Caco-2 (cell line): ENCODE measurements around the gene PCSK5. TPM values are rescaled to one million over a fixed set of nuclear protein-coding genes. Genes with fewer than 3 reads are reported as not detected.

Source experiments
- BruUV-seq: library from RNA; stranded (reverse); fragments of 400-500 nt; replicated peaks from 2 replicates; lab custom pipeline; 2021; lab: Mats Ljungman, UMichigan
- CTCF ChIA-PET: fragments of 300-600 bp; sonication (Branson Sonifier 250); formaldehyde crosslinking; loops from one replicate; lab custom pipeline; 2022; ENCODE audit warnings: antibody characterized with exemption; lab: Charles Lee
- POLR2A ChIA-PET: fragments of 300-600 bp; sonication (Branson Sonifier 250); formaldehyde crosslinking; loops from one replicate; lab custom pipeline; 2022; ENCODE audit warnings: antibody characterized with exemption; lab: Charles Lee
- DNase-seq, 2 experiments: peaks; one replicate each; pipeline versions ENCODE4 v3.0.0 to v3.0.0-alpha.2; 2020 to 2022
- H3K27me3 ChIP-seq: replicated peaks from 2 replicates; pipeline ENCODE4 v1.6.0; 2011; ENCODE audit warnings: low read length; ENCODE audit not compliant: control insufficient read depth, insufficient read depth
- H3K36me3 ChIP-seq: 2 replicates; pipeline ENCODE4 v1.5.1; 2011; ENCODE audit warnings: low read length; ENCODE audit not compliant: control insufficient read depth, insufficient read depth
- H3K4me1 ChIP-seq: fragments of 250-450 bp; sonication (Bioruptor Pico); 2 replicates; pipeline ENCODE4 v1.5.1; 2020; ENCODE audit warnings: mild to moderate bottlenecking
- H3K4me3 ChIP-seq: 2 replicates; pipeline ENCODE4 v1.5.1; 2011; ENCODE audit warnings: low read depth, mild to moderate bottlenecking, control low read depth, low read length
- H3K9me3 ChIP-seq: fragments of 250-450 bp; sonication (Bioruptor Pico); 2 replicates; pipeline ENCODE4 v1.5.1; 2020; ENCODE audit warnings: mild to moderate bottlenecking, moderate library complexity
- H3K27ac Mint-ChIP-seq: one replicate; pipeline ENCODE4 v1.8.0; 2022; ENCODE audit warnings: mixed read lengths; ENCODE audit not compliant: unreplicated experiment
- H3K27me3 Mint-ChIP-seq: one replicate; pipeline ENCODE4 v1.8.0; 2022; ENCODE audit warnings: mixed read lengths; ENCODE audit not compliant: insufficient read depth, unreplicated experiment
- H3K36me3 Mint-ChIP-seq: one replicate; pipeline ENCODE4 v1.8.0; 2022; ENCODE audit warnings: mild to moderate bottlenecking, mixed read lengths; ENCODE audit not compliant: insufficient read depth, unreplicated experiment
- H3K4me1 Mint-ChIP-seq: one replicate; pipeline ENCODE4 v1.8.0; 2022; ENCODE audit warnings: low read depth, mixed read lengths; ENCODE audit not compliant: unreplicated experiment
- H3K4me3 Mint-ChIP-seq: one replicate; pipeline ENCODE4 v1.8.0; 2022; ENCODE audit warnings: mild to moderate bottlenecking, moderate library complexity, mixed read lengths; ENCODE audit not compliant: unreplicated experiment
- H3K9me3 Mint-ChIP-seq: one replicate; pipeline ENCODE4 v1.8.0; 2022; ENCODE audit warnings: mixed read lengths; ENCODE audit not compliant: unreplicated experiment
- CTCF ChIP-seq, 2 experiments: fragments of 200-600 bp in 1 of 2; IDR thresholded peaks; 1 replicate in 1 of 2; 2 replicates in 1 of 2; pipeline versions ENCODE4 v1.5.1 to v1.8.0; 2011 to 2022; ENCODE audit warnings: antibody characterized with exemption in 1 of 2, control low read depth in 1 of 2, inconsistent platforms in 1 of 2, low read depth in 1 of 2, low read length in 1 of 2, mild to moderate bottlenecking in 1 of 2, moderate library complexity in 1 of 2; ENCODE audit not compliant: insufficient read depth in 1 of 2, severe bottlenecking in 1 of 2, unreplicated experiment in 1 of 2
- intact Hi-C: fragments of 100-400 bp; cut with micrococcal nuclease; formaldehyde crosslinking; loops from one replicate; pipeline ENCODE4 v1.10.0; 2022; ENCODE audit not compliant: unreplicated experiment
- total RNA-seq: library from RNA; stranded (reverse); gene quantifications from 2 replicates; pipeline ENCODE4 v1.2.3, GENCODE V29; 2022

The PCSK5 gene
- total RNA-seq, 1 experiment from 2014 or later, result 10.9 TPM

GRCh38 chr9:76115396-76115795, 224.9 kb downstream of the PCSK5 start:
- POLR2A ChIA-PET, result no interaction called here

GRCh38 chr9:76115982-76116646, 225.6 kb downstream of the PCSK5 start:
- intact Hi-C loops, result no loop called here
- CTCF ChIA-PET, result no interaction called here
- H3K4me1 ChIP-seq, result no peaks in the 10 kb centered on the region
- Mint-ChIP-seq H3K4me3 (no peak overlapping the region), H3K9me3 (no peaks in the 10 kb centered on the region), H3K27ac (no peak overlapping the region), H3K36me3 (no peaks in the 10 kb centered on the region), H3K4me1 (no peaks in the 10 kb centered on the region), H3K27me3 (no peaks in the 10 kb centered on the region)
- no peak overlapping the region for H3K4me3 ChIP-seq
- no peaks in the 10 kb centered on the region for H3K9me3 ChIP-seq
- TF ChIP-seq CTCF (IDR thresholded peaks at IDR 0.05; ENCODE audit: insufficient read depth in 1 of 2, low read depth in 1 of 2, low read length in 1 of 2, severe bottlenecking in 1 of 2, unreplicated experiment in 1 of 2), result no peak
- BruUV-seq, result no TSS peak
- no peak for DNase-seq
- no peaks in the 10 kb centered on the region for H3K36me3 ChIP-seq
- H3K27me3 ChIP-seq, result no peaks in the 10 kb centered on the region
- POLR2A ChIA-PET, result no interaction called here

More at GRCh38 chr9:76115396-76115795, 224.9 kb downstream of the PCSK5 start:
- Mint-ChIP-seq H3K27ac (no peak overlapping the region), H3K4me3 (no peak overlapping the region), H3K9me3 (no peaks in the 10 kb centered on the region), H3K4me1 (no peaks in the 10 kb centered on the region), H3K36me3 (no peaks in the 10 kb centered on the region), H3K27me3 (no peaks in the 10 kb centered on the region)
- H3K4me3 ChIP-seq, result no peak overlapping the region
- CTCF ChIA-PET, result no interaction called here
- H3K27me3 ChIP-seq, result no peaks in the 10 kb centered on the region
- intact Hi-C loops, result no loop called here
- no peaks in the 10 kb centered on the region for H3K36me3 ChIP-seq
- no peaks in the 10 kb centered on the region for H3K9me3 ChIP-seq
- TF ChIP-seq CTCF (IDR thresholded peaks at IDR 0.05; ENCODE audit: insufficient read depth in 1 of 2, low read depth in 1 of 2, low read length in 1 of 2, severe bottlenecking in 1 of 2, unreplicated experiment in 1 of 2), result no peak
- no TSS peak for BruUV-seq
- H3K4me1 ChIP-seq, result no peaks in the 10 kb centered on the region
- DNase-seq, result no peak

GRCh38 chr9:76116913-76117312, 226.4 kb downstream of the PCSK5 start:
- Histone ChIP-seq H3K9me3 (no peaks in the 10 kb centered on the region), H3K36me3 (no peaks in the 10 kb centered on the region), H3K4me3 (no peak overlapping the region), H3K4me1 (no peaks in the 10 kb centered on the region), H3K27me3 (no peaks in the 10 kb centered on the region)
- Mint-ChIP-seq H3K27me3 (no peaks in the 10 kb centered on the region), H3K4me1 (no peaks in the 10 kb centered on the region), H3K36me3 (no peaks in the 10 kb centered on the region), H3K27ac (no peak overlapping the region), H3K9me3 (no peaks in the 10 kb centered on the region), H3K4me3 (no peak overlapping the region)
- intact Hi-C loops, result no loop called here
- ChIA-PET POLR2A (no interaction called here), CTCF (no interaction called here)
- no TSS peak for BruUV-seq
- no peak for DNase-seq
- TF ChIP-seq CTCF (IDR thresholded peaks at IDR 0.05; ENCODE audit: insufficient read depth in 1 of 2, low read depth in 1 of 2, low read length in 1 of 2, severe bottlenecking in 1 of 2, unreplicated experiment in 1 of 2), result no peak
